A549 (cell line): Measurements from ENCODE around the gene CCNG2. TPM values are rescaled to one million over a fixed set of nuclear protein-coding genes. Genes with fewer than 3 reads are reported as not detected.

Source experiments
- ATAC-seq, 2 experiments: fragments of 200-7000 bp in 1 of 2; fragments of >200 bp in 1 of 2; cut with Nextera tagmentation in 1 of 2; cut with Tn5 transposase in 1 of 2; 3 replicates each; pipeline versions ENCODE4 v1.8.0 to v1.9.1; 2018 to 2020; ENCODE audit warnings: mild to moderate bottlenecking in 1 of 2, moderate library complexity in 1 of 2
- CTCF ChIA-PET: fragments of 300-600 bp; sonication (Branson Sonifier 250); formaldehyde crosslinking; extraction: SDS; loops from one replicate; lab custom pipeline; 2021; ENCODE audit warnings: antibody characterized with exemption, inconsistent platforms; lab: Yijun Ruan, JAX
- POLR2A ChIA-PET: fragments of 350-600 bp; formaldehyde crosslinking; extraction: SDS; loops from one replicate; lab custom pipeline; 2021; ENCODE audit warnings: antibody characterized with exemption, inconsistent platforms; lab: Yijun Ruan, JAX
- DNase-seq, 2 experiments: peaks; one replicate each; pipeline versions ENCODE4 v3.0.0 to v3.0.0-alpha.2; 2011 to 2016; ENCODE audit warnings: low read depth in 1 of 2, low spot score in 1 of 2
- FAIRE-seq: peaks from 2 replicates; lab custom pipeline; 2011; peaks lifted over from hg19 to GRCh38; lab: Jason Lieb, UNC
- H3K27ac ChIP-seq, 2 experiments: fragments of >200 bp; sonication (Bioruptor Twin); formaldehyde crosslinking; 3 replicates each; pipeline ENCODE4 v1.5.1; 2016 to 2017
- H3K4me1 ChIP-seq: fragments of >200 bp; sonication (Bioruptor Twin); formaldehyde crosslinking; 3 replicates; pipeline ENCODE4 v1.6.1; 2016
- H3K4me2 ChIP-seq: fragments of >200 bp; sonication (Bioruptor Twin); formaldehyde crosslinking; 3 replicates; pipeline ENCODE4 v1.6.1; 2016
- H3K4me3 ChIP-seq: fragments of >200 bp; sonication (Bioruptor Twin); formaldehyde crosslinking; 3 replicates; pipeline ENCODE4 v1.5.1; 2016
- H3K9me3 ChIP-seq: fragments of >200 bp; sonication (Bioruptor Twin); formaldehyde crosslinking; 3 replicates; pipeline ENCODE4 v1.6.1; 2016
- CBX2 ChIP-seq: fragments of 200-600 bp; sonication (generic); IDR thresholded peaks from 2 replicates; pipeline ENCODE4 v1.6.1; 2016; ENCODE audit warnings: low read depth, mild to moderate bottlenecking, borderline replicate concordance
- CBX8 ChIP-seq: fragments of 200-600 bp; sonication (generic); IDR thresholded peaks from 2 replicates; pipeline ENCODE4 v1.6.1; 2016
- EHF ChIP-seq: fragments of 250-450 bp; sonication (Bioruptor Pico); IDR thresholded peaks from 2 replicates; pipeline ENCODE4 v1.5.0; 2020; ENCODE audit warnings: mild to moderate bottlenecking
- EHMT2 ChIP-seq: fragments of 200-600 bp; sonication (generic); IDR thresholded peaks from 2 replicates; pipeline ENCODE4 v1.6.1; 2016; ENCODE audit warnings: antibody characterized with exemption, low read depth, mild to moderate bottlenecking, moderate library complexity
- ESRRA ChIP-seq: fragments of 150-350 bp; IDR thresholded peaks from 2 replicates; pipeline ENCODE4 v1.6.1; 2014; ENCODE audit warnings: mild to moderate bottlenecking, low read length, borderline replicate concordance
- FOSB ChIP-seq: fragments of 250-450 bp; sonication (Bioruptor Pico); IDR thresholded peaks from 2 replicates; pipeline ENCODE4 v1.5.0; 2020; ENCODE audit warnings: mild to moderate bottlenecking, moderate library complexity
- FOSL2 ChIP-seq, 2 experiments: fragments of 450-650 bp in 1 of 2; fragments of >200 bp in 1 of 2; sonication (Bioruptor Twin) in 1 of 2; formaldehyde crosslinking; IDR thresholded peaks; 2 replicates each; pipeline versions ENCODE4 v1.5.0 to v1.6.1; 2016 to 2020; ENCODE audit warnings: mild to moderate bottlenecking in 1 of 2, moderate library complexity in 1 of 2
- FOXS1 ChIP-seq: fragments of 250-450 bp; sonication (Bioruptor Pico); IDR thresholded peaks from 2 replicates; pipeline ENCODE4 v1.5.0; 2020; ENCODE audit warnings: mild to moderate bottlenecking, moderate library complexity
- HES2 ChIP-seq: fragments of >200 bp; sonication (Bioruptor Twin); formaldehyde crosslinking; IDR thresholded peaks from 2 replicates; pipeline ENCODE4 v1.6.1; 2016
- HEYL ChIP-seq: fragments of 250-450 bp; sonication (Bioruptor Pico); IDR thresholded peaks from 2 replicates; pipeline ENCODE4 v1.8.0; 2021; ENCODE audit warnings: mild to moderate bottlenecking, moderate library complexity
- HOXB13 ChIP-seq: fragments of 250-450 bp; sonication (Bioruptor Pico); IDR thresholded peaks from 2 replicates; pipeline ENCODE4 v1.5.0; 2020; ENCODE audit warnings: low read depth, mild to moderate bottlenecking, moderate library complexity
- JUN ChIP-seq, 2 experiments: fragments of >200 bp; sonication (Bioruptor Twin); formaldehyde crosslinking; IDR thresholded peaks; 2 replicates in 1 of 2; 3 replicates in 1 of 2; pipeline ENCODE4 v1.6.1; 2016 to 2017
- KDM1A ChIP-seq: fragments of 200-600 bp; sonication (generic); IDR thresholded peaks from 2 replicates; pipeline ENCODE4 v1.6.1; 2016; ENCODE audit warnings: low read depth, mild to moderate bottlenecking
- KDM5A ChIP-seq: fragments of 200-600 bp; sonication (generic); IDR thresholded peaks from 2 replicates; pipeline ENCODE4 v1.6.1; 2016; ENCODE audit warnings: antibody characterized with exemption, mild to moderate bottlenecking
- MAX ChIP-seq: IDR thresholded peaks from 2 replicates; pipeline ENCODE4 v1.6.1; 2012
- MYC ChIP-seq: IDR thresholded peaks from 2 replicates; pipeline ENCODE4 v1.6.1; 2012; ENCODE audit warnings: mild to moderate bottlenecking, inconsistent platforms, low read length, improper control_type of control experiment, borderline replicate concordance
- NFE2L2 ChIP-seq: fragments of 150-350 bp; conservative IDR thresholded peaks from 2 replicates; pipeline ENCODE4 v1.6.1; 2014; ENCODE audit warnings: low read length
- NPAS2 ChIP-seq: fragments of 250-450 bp; sonication (Bioruptor Pico); IDR thresholded peaks from 2 replicates; pipeline ENCODE4 v1.8.0; 2022; ENCODE audit warnings: mild to moderate bottlenecking, moderate library complexity, borderline replicate concordance
- PBX3 ChIP-seq: IDR thresholded peaks from 2 replicates; pipeline ENCODE4 v1.6.1; 2012
- POLR2AphosphoS2 ChIP-seq: conservative IDR thresholded peaks from 2 replicates; pipeline ENCODE4 v1.6.1; 2012; ENCODE audit warnings: low read length, improper control_type of control experiment, inconsistent platforms
- RCOR1 ChIP-seq: fragments of 150-350 bp; IDR thresholded peaks from 2 replicates; pipeline ENCODE4 v1.6.1; 2014; ENCODE audit warnings: antibody characterized with exemption, low read length, low read depth
- RFX5 ChIP-seq: fragments of 450-650 bp; IDR thresholded peaks from 2 replicates; pipeline ENCODE4 v1.7.1; 2014; ENCODE audit warnings: antibody characterized with exemption, mild to moderate bottlenecking, moderate library complexity
- RNF2 ChIP-seq: fragments of 200-600 bp; sonication (generic); IDR thresholded peaks from 2 replicates; pipeline ENCODE4 v1.6.1; 2016; ENCODE audit warnings: low read depth, mild to moderate bottlenecking, antibody characterized with exemption, moderate library complexity, borderline replicate concordance
- WGBS: methylation state at CpG from one replicate; pipeline ENCODE4 v1.1.6; 2017; ENCODE audit errors: missing lambda C conversion rate; 5-methylcytosine and 5-hydroxymethylcytosine counted together
- polyA plus RNA-seq, 4 experiments: library from polyadenylated mRNA; depleted of rRNA in 3 of 4; stranded (reverse); fragments of >200 nt; fragmentation: RNase III in 1 of 4; extraction: RNeasy Plus Mini Kit Qiagen cat#74134 plus additional on column Dnase treatment in 1 of 4; gene quantifications; 2 replicates in 3 of 4; 3 replicates in 1 of 4; pipeline ENCODE4 v1.2.3, GENCODE V29; 2011 to 2017
- TF ChIP-seq, protein P1 (sequence below): fragments of 250-450 bp; sonication (Bioruptor Pico); IDR thresholded peaks from 2 replicates; pipeline ENCODE4 v1.5.0; 2021; ENCODE audit warnings: mild to moderate bottlenecking, moderate library complexity, borderline replicate concordance

The CCNG2 gene
- polyA plus RNA-seq, 2 of the 4 experiments (the other 2 are of a cell fraction), result 3.9 to 9.8 TPM

DNA sequence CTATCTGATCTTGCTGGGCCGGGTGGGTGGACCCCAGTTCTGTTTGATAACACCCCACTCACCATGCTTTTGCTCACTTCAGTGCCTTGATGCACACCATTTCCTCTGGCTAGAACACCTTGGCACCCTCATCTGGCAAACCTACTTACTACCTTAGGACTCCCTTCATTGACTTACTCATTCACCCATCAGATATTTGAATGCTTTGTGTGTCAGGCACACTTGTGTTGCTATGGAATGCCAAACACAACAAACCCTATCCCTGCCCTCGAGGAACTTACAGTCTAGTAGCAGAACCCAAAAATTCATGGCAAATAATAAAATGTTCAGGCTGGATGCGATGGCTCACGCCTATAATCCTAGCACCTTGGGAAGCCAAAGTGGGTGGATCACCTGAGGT is 13.9 kb downstream of the CCNG2 start (continued):
- TF ChIP-seq, protein P1, sequence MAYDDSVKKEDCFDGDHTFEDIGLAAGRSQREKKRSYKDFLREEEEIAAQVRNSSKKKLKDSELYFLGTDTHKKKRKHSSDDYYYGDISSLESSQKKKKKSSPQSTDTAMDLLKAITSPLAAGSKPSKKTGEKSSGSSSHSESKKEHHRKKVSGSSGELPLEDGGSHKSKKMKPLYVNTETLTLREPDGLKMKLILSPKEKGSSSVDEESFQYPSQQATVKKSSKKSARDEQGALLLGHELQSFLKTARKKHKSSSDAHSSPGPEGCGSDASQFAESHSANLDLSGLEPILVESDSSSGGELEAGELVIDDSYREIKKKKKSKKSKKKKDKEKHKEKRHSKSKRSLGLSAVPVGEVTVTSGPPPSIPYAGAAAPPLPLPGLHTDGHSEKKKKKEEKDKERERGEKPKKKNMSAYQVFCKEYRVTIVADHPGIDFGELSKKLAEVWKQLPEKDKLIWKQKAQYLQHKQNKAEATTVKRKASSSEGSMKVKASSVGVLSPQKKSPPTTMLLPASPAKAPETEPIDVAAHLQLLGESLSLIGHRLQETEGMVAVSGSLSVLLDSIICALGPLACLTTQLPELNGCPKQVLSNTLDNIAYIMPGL, result no peak
- TF ChIP-seq MYC (no peak), CBX8 (no peak), FOXS1 (no peak), JUN (IDR thresholded peaks at IDR 0.05) (no peak), CBX2 (no peak), MAX (no peak), NPAS2 (CRISPR knock-in tag) (no peak)

DNA sequence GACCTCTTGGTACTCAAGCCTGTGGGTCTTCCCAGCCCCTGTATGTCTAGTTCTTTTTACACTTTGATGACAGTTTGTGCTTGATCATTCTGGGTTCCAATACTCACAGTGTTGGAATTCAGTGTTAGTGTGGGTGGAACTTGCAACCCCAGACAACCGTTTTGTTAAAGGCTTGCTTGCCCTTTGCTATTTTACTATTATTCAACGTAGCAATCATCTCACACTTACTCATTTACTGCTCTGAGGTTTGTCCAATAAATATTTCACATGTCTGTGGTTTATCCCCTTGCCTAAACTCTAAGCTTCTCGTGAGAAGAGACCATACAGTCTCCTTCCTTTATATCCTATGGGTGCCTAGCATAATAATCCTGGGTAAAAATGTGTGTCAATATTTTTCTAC is 15.3 kb downstream of the CCNG2 start:
- Histone ChIP-seq H3K4me1 (no peaks in the 10 kb centered on the region), H3K27ac (no peak overlapping the region), H3K4me2 (no peak overlapping the region), H3K9me3 (no peaks in the 10 kb centered on the region), H3K4me3 (no peak overlapping the region)
- no peak for TF ChIP-seq POLR2AphosphoS2
- TF ChIP-seq HES2, result no peak
- no peak for TF ChIP-seq RFX5
- no peak for TF ChIP-seq RNF2
- no peak for TF ChIP-seq HEYL (CRISPR knock-in tag)
- no peak for TF ChIP-seq PBX3
- TF ChIP-seq KDM1A, result no peak
- no peak for TF ChIP-seq KDM5A
- TF ChIP-seq RCOR1, result no peak
- no peak for TF ChIP-seq NPAS2 (CRISPR knock-in tag)
- ChIA-PET POLR2A (no interaction called here), CTCF (no interaction called here)
- DNase-seq (no peak), FAIRE-seq (no peak), ATAC-seq (no peak)
- WGBS, result 18% methylated on average over 3 of the region's 3 CpGs

GRCh38 chr4:77174426-77174825 is 17.4 kb downstream of the CCNG2 start:
- Histone ChIP-seq H3K9me3 (no peaks in the 10 kb centered on the region), H3K4me3 (no peak overlapping the region), H3K4me2 (no peak overlapping the region), H3K4me1 (no peaks in the 10 kb centered on the region), H3K27ac (no peak overlapping the region)
- POLR2A ChIA-PET, result no interaction called here
- ATAC-seq (no peak), FAIRE-seq (no peak), DNase-seq (no peak)
- CTCF ChIA-PET, result interaction anchor here (1.1 kb wide), 2 partner anchors 79 to 102 kb away, joined by 3 to 7 read pairs; no protein-coding TSS in a partner anchor
- TF ChIP-seq HOXB13 (no peak), FOSB (CRISPR knock-in tag) (no peak)
- WGBS, result 15% methylated on average over 3 of the region's 3 CpGs

DNA sequence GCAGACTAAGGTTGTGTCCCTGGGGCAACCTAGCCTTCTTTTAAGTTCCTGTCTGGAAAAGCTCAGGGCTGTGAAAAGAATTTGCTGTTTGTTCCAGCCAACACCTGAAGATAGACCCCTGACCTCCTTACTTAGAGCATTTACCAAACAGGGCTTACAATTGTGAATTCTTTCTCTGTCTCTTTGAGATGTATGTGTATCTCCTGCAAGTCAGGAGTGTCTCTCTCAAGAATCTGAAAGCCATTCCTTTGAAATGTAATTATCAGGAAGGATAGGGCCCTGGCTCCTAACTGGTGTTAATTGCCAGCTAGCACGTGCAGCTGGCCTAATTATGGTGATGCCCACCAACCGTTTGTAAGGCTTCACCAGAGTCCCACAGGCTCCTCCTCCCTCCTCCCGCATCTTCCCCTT is 18.2 kb downstream of the CCNG2 start:
- no peak overlapping the region for H3K27ac ChIP-seq
- ATAC-seq (no peak), DNase-seq (no peak), FAIRE-seq (no peak)
- H3K9me3 ChIP-seq, result no peaks in the 10 kb centered on the region
- H3K4me2 ChIP-seq, result no peak overlapping the region
- H3K4me3 ChIP-seq, result no peak overlapping the region
- TF ChIP-seq ESRRA, result no peak
- no peak for TF ChIP-seq NFE2L2
- TF ChIP-seq EHMT2, result no peak
- TF ChIP-seq CBX2, result no peak
- TF ChIP-seq FOSL2 (IDR thresholded peaks at IDR 0.05), result no peak
- TF ChIP-seq FOSL2 (CRISPR knock-in tag; IDR thresholded peaks at IDR 0.05), result no peak
- no peak for TF ChIP-seq EHF (CRISPR knock-in tag)
- ChIA-PET POLR2A (no interaction called here), CTCF (interaction anchor here (0.6 kb wide), 1 partner anchor 130 kb away, joined by 4 read pairs; no protein-coding TSS in a partner anchor)
- H3K4me1 ChIP-seq, result no peaks in the 10 kb centered on the region
- WGBS, result 33% methylated on average over 3 of the region's 3 CpGs
